MM.1S (cell line): ENCODE data around the gene MADD.

Experiments used
- DNase-seq: peaks from one replicate; pipeline ENCODE4 v3.0.0-alpha.2; 2015
- H2AFZ ChIP-seq: fragments of 300-600 bp; sonication (generic); 2 replicates; pipeline ENCODE4 v1.6.0; 2016; ENCODE audit warnings: antibody characterized with exemption, low read length
- H3F3A ChIP-seq: fragments of 300-600 bp; sonication (generic); 2 replicates; pipeline ENCODE4 v1.6.1; 2016; ENCODE audit warnings: mild to moderate bottlenecking, antibody characterized with exemption, low read length, moderate library complexity, mixed read lengths; ENCODE audit not compliant: insufficient read depth
- H3K27ac ChIP-seq: fragments of 300-600 bp; sonication (generic); 2 replicates; pipeline ENCODE4 v1.5.1; 2016; ENCODE audit warnings: mild to moderate bottlenecking, low read length
- H3K27me3 ChIP-seq: fragments of 300-600 bp; sonication (generic); replicated peaks from 2 replicates; pipeline ENCODE4 v1.6.0; 2016; ENCODE audit warnings: low read length; ENCODE audit not compliant: insufficient read depth
- H3K36me3 ChIP-seq: fragments of 300-600 bp; sonication (generic); replicated peaks from 2 replicates; pipeline ENCODE4 v1.6.1; 2016; ENCODE audit warnings: mild to moderate bottlenecking, low read length, mixed read lengths; ENCODE audit not compliant: insufficient read depth
- H3K4me1 ChIP-seq: fragments of 300-600 bp; sonication (generic); 2 replicates; pipeline ENCODE4 v1.6.1; 2016; ENCODE audit warnings: low read length, mixed read lengths
- H3K4me2 ChIP-seq: fragments of 300-600 bp; sonication (generic); 2 replicates; pipeline ENCODE4 v1.6.0; 2016; ENCODE audit warnings: low read depth, low read length
- H3K4me3 ChIP-seq: fragments of 300-600 bp; sonication (generic); 2 replicates; pipeline ENCODE4 v1.5.1; 2016; ENCODE audit warnings: low read length, mixed read lengths
- H3K79me2 ChIP-seq: fragments of 300-600 bp; sonication (generic); 2 replicates; pipeline ENCODE4 v1.6.1; 2016; ENCODE audit warnings: mixed run types, low read length, mixed read lengths
- H3K9ac ChIP-seq: fragments of 300-600 bp; sonication (generic); 2 replicates; pipeline ENCODE4 v1.6.1; 2016; ENCODE audit warnings: low read length, mixed read lengths
- H3K9me2 ChIP-seq: fragments of 300-600 bp; sonication (generic); replicated peaks from 2 replicates; pipeline ENCODE4 v1.6.1; 2016; ENCODE audit warnings: mild to moderate bottlenecking, low read length, mixed read lengths; ENCODE audit not compliant: insufficient read depth
- H3K9me3 ChIP-seq: fragments of 300-600 bp; sonication (generic); replicated peaks from 2 replicates; pipeline ENCODE4 v1.6.1; 2016; ENCODE audit warnings: mild to moderate bottlenecking, low read length, mixed read lengths; ENCODE audit not compliant: insufficient read depth
- H4K20me1 ChIP-seq: fragments of 300-600 bp; sonication (generic); 2 replicates; pipeline ENCODE4 v1.6.1; 2016; ENCODE audit warnings: mild to moderate bottlenecking, low read length, moderate library complexity, mixed read lengths; ENCODE audit not compliant: insufficient read depth
- EZH2 ChIP-seq: fragments of 300-600 bp; sonication (generic); optimal IDR thresholded peaks from 2 replicates; pipeline ENCODE3; 2017; ENCODE audit warnings: low read depth, mild to moderate bottlenecking, antibody characterized with exemption, low read length, mixed read lengths
- EZH2phosphoT487 ChIP-seq: fragments of 300-600 bp; sonication (generic); IDR thresholded peaks from 2 replicates; pipeline ENCODE4 v1.6.1; 2018; ENCODE audit warnings: antibody characterized with exemption, low read length
- TF ChIP-seq, protein P1 (sequence below): fragments of 300-600 bp; sonication (generic); IDR thresholded peaks from 2 replicates; pipeline ENCODE4 v1.5.1; 2016; ENCODE audit warnings: antibody characterized with exemption, low read length, mixed read lengths

The MADD gene

DNA sequence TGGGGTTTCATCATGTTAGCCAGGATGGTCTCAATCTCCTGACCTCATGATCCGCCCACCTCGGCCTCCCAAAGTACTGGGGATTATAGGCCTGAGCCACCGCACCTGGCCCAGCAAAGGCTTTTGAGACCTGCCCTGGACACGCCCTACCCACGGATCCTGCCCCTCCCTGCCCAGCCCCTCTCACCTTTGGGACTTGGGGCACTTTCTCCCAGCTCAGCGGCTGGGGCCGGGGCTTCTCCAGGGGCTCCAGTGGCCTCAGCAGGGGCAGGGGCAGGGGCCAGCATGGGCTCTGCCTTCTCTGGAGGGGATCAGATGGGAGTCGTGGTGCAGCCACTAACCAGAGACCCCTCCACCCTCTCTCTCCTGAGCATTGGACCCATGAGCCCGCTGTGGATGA lies 80.4 kb downstream of the MADD start:
- peaks cover 21% of the 10 kb centered on the region; the same call in 1 of the 2 replicates for H3K27me3 ChIP-seq
- no peak overlapping the region for H3K4me3 ChIP-seq
- H3K9me3 ChIP-seq, result no peaks in the 10 kb centered on the region
- DNase-seq, result no peak
- TF ChIP-seq, protein P1, sequence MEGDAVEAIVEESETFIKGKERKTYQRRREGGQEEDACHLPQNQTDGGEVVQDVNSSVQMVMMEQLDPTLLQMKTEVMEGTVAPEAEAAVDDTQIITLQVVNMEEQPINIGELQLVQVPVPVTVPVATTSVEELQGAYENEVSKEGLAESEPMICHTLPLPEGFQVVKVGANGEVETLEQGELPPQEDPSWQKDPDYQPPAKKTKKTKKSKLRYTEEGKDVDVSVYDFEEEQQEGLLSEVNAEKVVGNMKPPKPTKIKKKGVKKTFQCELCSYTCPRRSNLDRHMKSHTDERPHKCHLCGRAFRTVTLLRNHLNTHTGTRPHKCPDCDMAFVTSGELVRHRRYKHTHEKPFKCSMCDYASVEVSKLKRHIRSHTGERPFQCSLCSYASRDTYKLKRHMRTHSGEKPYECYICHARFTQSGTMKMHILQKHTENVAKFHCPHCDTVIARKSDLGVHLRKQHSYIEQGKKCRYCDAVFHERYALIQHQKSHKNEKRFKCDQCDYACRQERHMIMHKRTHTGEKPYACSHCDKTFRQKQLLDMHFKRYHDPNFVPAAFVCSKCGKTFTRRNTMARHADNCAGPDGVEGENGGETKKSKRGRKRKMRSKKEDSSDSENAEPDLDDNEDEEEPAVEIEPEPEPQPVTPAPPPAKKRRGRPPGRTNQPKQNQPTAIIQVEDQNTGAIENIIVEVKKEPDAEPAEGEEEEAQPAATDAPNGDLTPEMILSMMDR, result no peak
- no peak for TF ChIP-seq EZH2phosphoT487
- TF ChIP-seq EZH2, result no peak
- no peak overlapping the region for H3K27ac ChIP-seq
- no peaks in the 10 kb centered on the region for H3K36me3 ChIP-seq
- H3K9ac ChIP-seq, result no peak overlapping the region
- H4K20me1 ChIP-seq, result no peaks in the 10 kb centered on the region
- H3K4me2 ChIP-seq, result no peak overlapping the region
- no peak overlapping the region for H2AFZ ChIP-seq
- H3K79me2 ChIP-seq, result no peaks in the 10 kb centered on the region
- no peaks in the 10 kb centered on the region for H3K9me2 ChIP-seq
- no peaks in the 10 kb centered on the region for H3K4me1 ChIP-seq
- no peaks in the 10 kb centered on the region for H3F3A ChIP-seq

GRCh38 chr11:47351156-47352126 lies 81.5 kb downstream of the MADD start:
- no peaks in the 10 kb centered on the region for H3K9me3 ChIP-seq
- H3F3A ChIP-seq, result no peaks in the 10 kb centered on the region
- no peak overlapping the region for H2AFZ ChIP-seq

GRCh38 chr11:47352556-47352955 lies 82.6 kb downstream of the MADD start, which contains the start of gene MYBPC3:
TSS of gene MYBPC3 (minus strand) at chr11:47352702. CDS start at chr11:47352647, 55 bp downstream.
- DNase-seq, result no peak
- Histone ChIP-seq H4K20me1 (no peaks in the 10 kb centered on the region), H3K27ac (no peak within 1 kb of the TSS), H3K9me3 (no peaks in the 10 kb centered on the region), H3K9me2 (no peaks in the 10 kb centered on the region), H3K36me3 (no peaks in the 10 kb centered on the region), H3K4me3 (no peak within 1 kb of the TSS), H2AFZ (no peak within 1 kb of the TSS), H3F3A (no peaks in the 10 kb centered on the region), H3K27me3 (peaks cover 6% of the 10 kb centered on the region; the same call in 1 of the 2 replicates), H3K4me1 (no peaks in the 10 kb centered on the region), H3K79me2 (no peaks in the 10 kb centered on the region), H3K9ac (no peak within 1 kb of the TSS), H3K4me2 (no peak within 1 kb of the TSS)
- TF ChIP-seq EZH2 (no peak), EZH2phosphoT487 (no peak)

More at GRCh38 chr11:47351156-47352126, 81.5 kb downstream of the MADD start:
- no peak overlapping the region for H3K4me2 ChIP-seq
- H3K9ac ChIP-seq, result no peak overlapping the region
- H3K27ac ChIP-seq, result no peak overlapping the region
- H3K4me1 ChIP-seq, result no peaks in the 10 kb centered on the region
- peaks cover 11% of the 10 kb centered on the region; the same call in 1 of the 2 replicates for H3K27me3 ChIP-seq
- no peak for DNase-seq
- no peak overlapping the region for H3K4me3 ChIP-seq
- H4K20me1 ChIP-seq, result no peaks in the 10 kb centered on the region
- no peaks in the 10 kb centered on the region for H3K79me2 ChIP-seq
- TF ChIP-seq EZH2 (no peak), EZH2phosphoT487 (no peak)
- TF ChIP-seq, protein P1, result no peak
- no peaks in the 10 kb centered on the region for H3K9me2 ChIP-seq
- no peaks in the 10 kb centered on the region for H3K36me3 ChIP-seq
